Measurements from ENCODE around the gene HYDIN.

The HYDIN gene

DNA sequence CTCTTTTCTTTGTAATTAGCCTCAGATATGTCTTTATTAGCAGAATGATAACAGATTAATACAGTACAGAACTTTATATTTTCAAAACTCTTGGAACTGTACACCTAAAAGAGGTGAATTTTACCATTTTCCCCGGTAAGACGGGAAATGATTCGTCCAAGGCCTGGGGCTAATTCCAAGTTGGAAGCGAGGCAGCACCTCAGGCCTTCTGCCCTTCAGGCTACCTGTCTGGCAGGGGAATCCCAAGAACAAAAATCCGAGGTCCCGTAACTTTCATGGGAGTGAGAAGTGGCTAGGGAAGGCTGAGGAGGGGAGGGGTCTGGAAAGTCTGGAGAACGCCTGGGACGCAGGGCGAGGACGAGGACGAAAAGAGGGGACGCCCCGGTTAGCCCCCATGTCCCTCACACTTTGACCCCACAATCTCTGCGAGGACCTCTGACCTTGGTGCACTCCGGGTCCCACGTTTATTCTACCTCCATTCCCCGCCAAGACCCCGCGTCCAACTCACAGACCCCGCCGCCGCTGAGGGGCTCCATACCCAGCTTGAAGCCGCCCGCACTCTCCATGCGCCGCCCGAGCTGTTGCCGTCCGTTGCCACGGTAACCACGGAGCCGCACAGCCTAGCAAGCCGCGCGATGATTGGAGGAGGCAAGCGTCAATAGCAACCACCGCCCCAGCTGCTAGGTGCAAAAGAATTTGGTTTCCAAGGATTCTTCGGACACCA lies at the start of gene HYDIN:
Gene HYDIN, minus strand, starts transcription at position 601 of the 724 bp plus-strand sequence. CDS start 43,827 bp downstream, outside the sequence.
- TF ChIP-seq GATA1 (IDR thresholded peaks at IDR 0.05; ENCODE audit: low read depth, low read length): no peak
- no peak for TF ChIP-seq POLR2A (IDR thresholded peaks at IDR 0.05; ENCODE audit: low read length)
- peak; percentile 36 to 50 for DNase-seq

DNA sequence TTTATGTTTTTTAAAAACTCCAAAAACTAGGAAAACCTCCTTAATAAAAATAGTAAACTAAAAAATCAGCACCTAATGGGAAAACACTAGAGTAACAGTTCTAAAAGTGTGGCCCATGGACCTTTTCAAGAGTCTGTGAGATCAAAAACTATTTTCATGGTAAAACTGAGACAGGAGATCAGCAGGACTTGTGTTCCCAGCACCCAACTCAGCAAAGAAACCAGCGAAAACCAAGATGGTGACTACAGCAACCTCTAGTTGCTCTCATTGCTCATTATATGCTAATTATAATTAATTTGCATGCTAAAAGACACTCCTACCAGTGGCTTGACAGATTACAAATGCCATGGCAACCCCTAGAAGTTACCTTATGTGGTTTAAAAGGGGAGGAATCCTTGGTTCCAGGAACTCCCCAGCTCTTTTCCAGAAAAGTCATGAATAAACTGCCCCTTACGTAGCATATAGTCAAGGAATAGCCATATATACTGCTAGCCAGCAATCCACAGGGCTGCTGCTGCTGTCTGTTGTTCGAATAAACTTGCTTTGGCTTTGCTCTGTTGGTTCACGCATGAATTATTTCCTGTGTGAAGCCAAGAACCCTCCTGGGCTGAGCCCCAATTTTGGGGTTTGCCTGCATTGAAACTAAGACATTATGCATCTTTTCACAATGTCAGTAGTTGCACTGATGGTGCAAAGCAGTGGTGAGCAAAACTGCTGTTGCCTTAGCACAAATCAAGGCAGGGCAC lies 46.2 kb upstream of the HYDIN start:
- TF ChIP-seq POLR2A (IDR thresholded peaks at IDR 0.05; ENCODE audit: low read length) (no peak), GATA1 (IDR thresholded peaks at IDR 0.05; ENCODE audit: low read depth, low read length) (no peak)

DNA sequence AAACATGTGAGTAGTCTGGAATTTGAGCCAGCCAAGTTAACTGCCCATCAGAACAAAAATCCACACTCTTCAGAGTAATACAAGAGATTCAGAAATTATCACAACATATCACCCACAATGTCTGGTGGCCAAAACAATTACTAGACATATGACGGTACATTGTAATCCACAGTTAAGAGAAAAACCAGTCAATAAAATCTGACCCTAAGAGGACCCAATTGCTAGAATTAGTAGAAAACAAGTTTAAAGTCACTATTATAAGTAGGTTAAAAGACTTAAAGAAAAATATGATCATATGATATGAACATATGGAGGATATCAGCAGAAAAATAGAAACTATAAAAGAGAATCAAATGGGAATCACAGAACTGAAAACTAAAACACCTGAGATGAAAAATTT lies 42.9 kb upstream of the HYDIN start:
- TF ChIP-seq GATA1 (IDR thresholded peaks at IDR 0.05; ENCODE audit: low read depth, low read length) (no peak), POLR2A (IDR thresholded peaks at IDR 0.05; ENCODE audit: low read length) (no peak)
- DNase-seq: no peak

More for the DNA sequence above, 46.2 kb upstream of the HYDIN start:
- DNase-seq: no peak

DNA sequence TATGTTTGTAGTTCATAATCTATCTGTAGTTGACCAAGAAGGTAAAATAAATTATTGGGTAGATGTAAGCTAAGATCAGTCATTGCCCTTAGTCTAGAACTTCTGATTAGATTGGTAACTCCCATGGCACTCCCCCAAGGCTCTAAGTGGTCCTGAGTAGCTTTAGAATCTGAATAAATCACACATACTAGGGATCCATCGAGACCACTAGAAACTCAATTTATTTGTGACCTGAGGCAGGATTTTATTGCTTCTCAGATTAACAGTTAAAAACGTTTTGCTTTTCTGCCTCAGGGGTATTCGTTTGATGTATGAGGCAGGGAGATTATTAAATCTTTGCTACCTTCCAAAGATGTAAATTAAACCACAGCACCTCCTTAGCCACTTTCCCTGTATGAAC lies 33.8 kb upstream of the HYDIN start:
- TF ChIP-seq POLR2A (IDR thresholded peaks at IDR 0.05; ENCODE audit: low read length) (no peak), GATA1 (IDR thresholded peaks at IDR 0.05; ENCODE audit: low read depth, low read length) (no peak)
- DNase-seq: no peak

DNA sequence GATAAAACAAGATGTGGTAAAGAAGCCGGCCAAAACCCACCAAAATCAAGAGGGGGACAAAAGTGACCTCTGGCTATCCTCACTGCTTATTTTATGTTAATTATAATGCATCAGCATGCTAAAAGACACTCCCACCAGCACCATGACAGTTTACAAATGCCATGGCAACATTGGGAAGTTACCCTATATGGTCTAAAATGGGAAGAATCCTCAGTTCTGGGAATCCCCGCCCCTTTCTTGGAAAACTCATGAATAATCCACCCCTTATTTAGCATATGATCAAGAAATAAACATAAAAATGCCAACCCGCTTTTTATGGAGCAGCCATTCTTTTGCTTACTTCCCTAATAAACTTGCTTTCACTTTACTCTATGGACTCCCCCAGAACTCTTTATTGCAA lies 33.1 kb upstream of the HYDIN start:
- TF ChIP-seq POLR2A (IDR thresholded peaks at IDR 0.05; ENCODE audit: low read length): no peak
- TF ChIP-seq GATA1 (IDR thresholded peaks at IDR 0.05; ENCODE audit: low read depth, low read length): no peak
- DNase-seq: no peak

DNA sequence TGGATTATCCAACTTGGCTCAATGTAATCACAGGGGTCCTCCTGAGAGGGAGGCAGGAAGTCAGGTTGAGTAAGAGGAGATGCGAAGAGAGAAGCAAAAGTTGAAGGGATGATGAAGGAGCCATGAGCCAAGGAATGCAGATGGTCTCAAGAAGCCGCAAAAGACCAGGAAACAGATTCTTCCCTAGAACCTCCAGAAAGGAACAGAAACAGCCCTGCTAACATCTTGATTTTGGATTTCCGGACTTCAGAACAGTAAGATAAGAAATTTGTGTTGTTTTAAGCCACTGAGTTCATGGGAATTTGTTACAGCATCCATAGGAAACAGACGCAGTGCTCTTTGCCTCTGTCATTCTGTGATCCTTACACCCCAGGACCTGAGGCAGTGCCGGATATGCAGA lies 31.9 kb upstream of the HYDIN start:
- TF ChIP-seq POLR2A (IDR thresholded peaks at IDR 0.05; ENCODE audit: low read length): no peak
- TF ChIP-seq GATA1 (IDR thresholded peaks at IDR 0.05; ENCODE audit: low read depth, low read length): no peak
- DNase-seq: no peak

DNA sequence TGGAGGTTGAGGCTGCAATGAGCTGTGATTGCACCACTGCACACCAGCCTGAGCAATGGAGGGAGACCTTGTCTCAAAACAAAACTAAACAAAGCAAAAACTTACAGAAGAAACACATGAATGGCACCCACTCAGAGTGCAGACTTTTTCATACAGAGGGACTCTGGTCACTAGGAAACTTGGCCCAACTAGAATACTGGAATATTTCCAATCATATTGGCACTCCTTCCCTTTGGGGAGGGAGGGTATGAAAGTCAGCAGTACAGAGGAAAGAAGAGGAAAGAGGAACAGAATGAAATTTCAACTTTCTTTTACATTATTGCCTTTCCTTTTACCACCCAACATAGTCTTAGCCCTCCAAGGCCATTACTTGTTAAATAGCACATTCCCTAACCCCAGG lies 30.5 kb upstream of the HYDIN start:
- TF ChIP-seq POLR2A (IDR thresholded peaks at IDR 0.05; ENCODE audit: low read length) (no peak), GATA1 (IDR thresholded peaks at IDR 0.05; ENCODE audit: low read depth, low read length) (no peak)
- DNase-seq: no peak

DNA sequence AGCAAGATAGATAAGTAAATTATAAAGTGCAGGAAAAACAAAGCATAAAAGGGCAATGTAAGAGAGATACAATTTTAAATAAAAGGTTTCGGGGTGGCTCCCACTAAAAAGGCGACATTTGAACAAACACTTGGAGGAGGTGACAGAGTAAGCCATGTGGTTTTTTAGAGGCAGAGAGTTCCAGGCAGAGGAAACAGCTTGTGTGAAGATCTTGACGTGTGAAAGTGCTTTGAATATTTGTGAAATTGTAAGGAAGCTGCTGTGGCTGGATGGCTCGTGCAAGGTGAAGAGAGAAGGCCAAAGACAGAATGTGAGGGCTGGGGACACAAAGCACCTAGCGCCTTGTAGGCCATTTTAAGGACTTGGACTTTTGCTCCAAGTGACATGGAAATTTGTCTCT lies 28.6 kb upstream of the HYDIN start:
- no peak for DNase-seq
- TF ChIP-seq POLR2A (IDR thresholded peaks at IDR 0.05; ENCODE audit: low read length): no peak
- no peak for TF ChIP-seq GATA1 (IDR thresholded peaks at IDR 0.05; ENCODE audit: low read depth, low read length)

DNA sequence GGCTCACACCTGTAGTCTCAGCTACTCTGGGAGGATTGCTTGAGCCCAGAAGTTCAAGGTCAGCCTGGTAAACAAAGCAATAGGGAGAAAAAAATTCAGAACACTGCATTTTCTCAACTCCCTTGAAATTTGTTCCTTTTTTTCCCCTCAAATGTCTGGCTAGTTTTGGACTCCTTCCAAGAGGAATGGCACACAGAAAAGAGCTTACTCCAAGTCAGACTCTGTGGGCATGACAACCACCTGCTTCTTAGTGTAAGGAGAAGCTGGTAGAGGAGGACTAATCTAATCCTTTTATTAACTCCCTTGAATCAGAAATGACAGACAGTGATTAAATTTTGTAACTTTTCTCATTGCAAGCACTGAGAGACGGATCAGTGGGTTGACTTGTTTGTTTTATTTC lies 27.9 kb upstream of the HYDIN start:
- no peak for TF ChIP-seq GATA1 (IDR thresholded peaks at IDR 0.05; ENCODE audit: low read depth, low read length)
- TF ChIP-seq POLR2A (IDR thresholded peaks at IDR 0.05; ENCODE audit: low read length): no peak

DNA sequence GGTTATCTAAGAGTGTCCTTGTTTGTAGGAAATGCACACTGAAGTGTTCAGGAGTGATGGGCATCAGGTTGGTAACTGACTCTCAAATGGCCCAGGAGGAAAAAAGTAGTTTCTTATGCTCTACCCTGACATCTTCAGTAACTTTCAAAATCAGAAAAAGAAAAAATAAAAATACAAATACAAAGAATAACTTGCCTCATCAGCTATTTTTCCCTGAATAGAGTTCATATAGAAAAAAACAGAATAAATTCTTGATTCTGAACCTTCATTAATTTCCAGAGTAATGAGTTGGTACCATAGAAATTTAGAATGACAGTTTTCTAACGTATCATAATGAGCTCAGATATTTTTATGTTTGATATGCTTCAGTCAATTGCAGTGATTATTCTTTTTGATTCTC lies 27.2 kb upstream of the HYDIN start:
- TF ChIP-seq GATA1 (IDR thresholded peaks at IDR 0.05; ENCODE audit: low read depth, low read length) (no peak), POLR2A (IDR thresholded peaks at IDR 0.05; ENCODE audit: low read length) (no peak)
- DNase-seq: no peak

More for the DNA sequence above, 27.9 kb upstream of the HYDIN start:
- no peak for DNase-seq

DNA sequence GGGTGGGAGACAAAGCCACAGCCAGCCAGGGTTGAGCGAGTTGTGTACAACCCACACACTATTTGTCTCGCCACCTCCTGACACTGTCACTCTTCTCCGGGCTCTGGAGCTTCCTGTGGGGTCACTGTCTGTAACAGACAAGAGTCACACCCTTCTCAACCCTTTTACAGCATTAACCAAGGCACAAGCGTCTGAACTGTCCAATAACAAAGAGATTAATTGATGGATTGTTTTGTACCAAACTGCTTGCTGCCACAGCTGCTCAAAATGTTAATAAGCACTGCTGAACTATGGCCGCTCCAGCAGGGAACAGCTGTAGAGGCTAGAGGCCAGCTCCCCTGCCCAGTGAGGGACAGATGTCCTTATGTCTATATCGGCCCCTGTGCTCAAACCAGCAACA lies 25.2 kb upstream of the HYDIN start:
- no peak for TF ChIP-seq POLR2A (IDR thresholded peaks at IDR 0.05; ENCODE audit: low read length)
- TF ChIP-seq GATA1 (IDR thresholded peaks at IDR 0.05; ENCODE audit: low read depth, low read length): no peak
- DNase-seq: no peak

DNA sequence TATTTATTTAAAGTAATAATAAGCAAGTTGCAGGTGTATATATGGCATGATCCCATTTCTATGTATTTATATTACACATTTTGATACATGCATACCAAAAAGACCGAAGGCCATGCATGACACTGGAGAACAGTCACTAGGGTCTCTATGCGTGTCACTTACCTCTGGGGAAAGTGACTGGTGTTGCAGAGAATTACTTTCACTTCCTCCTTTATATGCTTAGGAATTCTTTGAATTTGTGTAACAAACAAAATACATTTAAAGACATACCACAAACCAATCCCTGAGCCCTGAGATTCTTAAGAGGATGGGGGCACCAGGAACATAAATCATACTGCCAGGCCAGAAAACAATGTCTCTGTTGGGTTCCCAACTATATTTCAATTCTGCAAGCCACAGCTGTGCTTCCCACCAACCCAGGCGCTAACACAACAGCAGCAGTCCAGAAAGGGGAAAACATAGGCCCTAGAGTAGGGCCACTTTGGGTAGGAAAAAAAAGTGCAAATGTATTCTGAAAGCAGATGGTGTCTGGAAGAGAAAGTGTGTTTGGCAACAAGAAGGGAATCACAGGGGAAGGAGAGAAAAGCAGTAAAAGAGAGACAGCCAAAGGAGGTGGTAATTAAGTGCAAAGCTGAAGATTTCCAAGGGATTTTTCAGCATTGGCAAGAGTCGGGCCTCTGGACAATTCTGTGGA lies 24.5 kb upstream of the HYDIN start:
- no peak for TF ChIP-seq GATA1 (IDR thresholded peaks at IDR 0.05; ENCODE audit: low read depth, low read length)
- DNase-seq: no peak

DNA sequence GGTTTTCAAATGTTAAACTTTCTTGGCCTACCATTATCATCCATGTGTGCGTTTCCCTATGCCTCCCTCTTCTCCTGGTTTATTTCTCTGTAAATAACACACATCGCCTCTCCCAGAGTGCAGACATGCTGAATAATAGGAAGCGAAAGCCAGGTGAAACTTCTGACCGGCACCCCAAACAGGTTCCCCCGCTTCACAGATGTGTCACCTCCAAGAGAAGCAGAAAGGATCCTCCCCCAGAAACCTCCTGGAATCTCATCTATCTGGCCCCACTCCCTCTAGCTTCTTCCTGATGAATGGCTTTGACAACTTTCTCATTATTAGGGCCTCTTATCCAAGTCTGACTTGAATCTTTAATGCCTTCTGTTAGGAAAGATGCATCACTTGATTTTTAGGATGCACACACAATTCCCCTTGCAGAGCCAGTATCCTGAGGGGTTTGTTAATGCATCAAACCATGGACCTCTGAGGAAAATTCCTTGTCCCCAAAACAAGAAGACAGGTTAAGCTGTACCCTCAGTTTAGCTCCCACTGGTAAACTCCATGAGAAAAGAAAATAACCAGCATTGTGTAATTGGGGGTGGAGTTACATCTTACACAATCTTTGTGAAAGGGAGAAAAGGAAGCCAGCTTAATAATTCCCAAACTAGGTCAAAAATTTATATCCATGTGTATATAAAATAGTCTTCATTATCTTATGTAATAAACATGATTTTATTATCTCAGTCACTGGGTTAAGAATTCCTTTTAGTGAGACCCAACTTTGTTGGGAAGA lies 20.1 kb upstream of the HYDIN start:
- TF ChIP-seq POLR2A (IDR thresholded peaks at IDR 0.05; ENCODE audit: low read length): no peak
- no peak for TF ChIP-seq GATA1 (IDR thresholded peaks at IDR 0.05; ENCODE audit: low read depth, low read length)
- no peak for DNase-seq

DNA sequence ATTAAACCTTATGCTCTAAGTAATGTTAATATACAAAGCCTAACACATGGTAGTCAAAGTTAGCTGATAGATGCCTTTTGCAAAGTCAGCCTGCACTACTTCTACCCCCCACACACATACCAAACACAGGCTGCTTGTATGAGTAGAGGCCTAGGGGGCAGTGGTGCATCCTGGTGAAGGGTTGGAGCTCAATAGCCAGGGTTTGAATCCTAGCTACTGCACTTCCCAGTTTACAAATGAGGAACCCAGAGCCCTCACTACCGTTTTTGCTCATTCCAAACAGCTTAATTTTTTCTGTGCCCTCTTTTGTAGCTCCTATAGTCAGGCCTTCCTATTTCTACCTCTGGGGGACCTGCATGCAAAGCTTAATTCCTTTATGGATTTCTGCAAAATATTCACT lies 18.9 kb upstream of the HYDIN start:
- peak in 1 of 2 experiments; percentile 6 for DNase-seq
- TF ChIP-seq POLR2A (IDR thresholded peaks at IDR 0.05; ENCODE audit: low read length) (no peak), GATA1 (IDR thresholded peaks at IDR 0.05; ENCODE audit: low read depth, low read length) (no peak)

Data from erythroblast (primary cell).